Measurements from ENCODE around the gene LRRC4.

LRRC4 gene

DNA sequence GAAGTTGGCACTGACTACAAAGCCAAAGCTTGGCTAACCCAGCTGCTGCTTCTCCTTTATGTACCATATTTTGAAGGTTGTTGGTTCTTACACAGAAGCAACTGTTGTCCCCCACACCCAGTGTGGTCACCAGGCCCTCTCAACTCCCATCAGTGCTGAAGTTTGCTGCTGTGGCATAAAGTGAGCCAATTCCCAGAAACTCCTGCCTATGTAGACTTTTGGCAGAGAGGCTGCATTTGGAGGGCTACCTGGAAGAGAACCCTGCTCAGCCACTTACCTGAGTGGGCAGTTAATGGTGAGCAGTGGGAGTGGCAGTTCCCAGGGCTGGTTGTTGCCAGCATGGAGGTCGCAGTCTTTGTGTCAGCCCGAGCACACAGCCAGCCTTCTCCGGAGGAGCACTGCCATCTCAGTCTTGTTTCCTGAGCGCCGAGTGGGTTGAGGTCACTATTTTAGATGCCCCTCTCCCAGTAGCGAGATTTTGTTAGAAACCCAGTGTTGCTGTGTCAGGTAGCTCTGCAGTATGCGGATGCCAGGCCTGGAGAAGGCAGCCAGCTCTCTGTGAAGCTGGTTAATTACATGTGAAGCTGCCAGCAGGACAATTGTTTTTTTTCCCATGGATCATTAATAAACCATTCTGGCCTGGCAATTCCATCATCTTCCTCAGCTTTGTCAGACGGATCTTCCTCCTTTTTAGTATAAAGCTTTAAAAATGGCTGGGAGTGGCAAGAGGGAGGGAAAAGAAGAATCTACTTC is 24.5 kb downstream of the LRRC4 start:
- no peak for DNase-seq (ENCODE audit: low read depth, low spot score)

- no peak for DNase-seq (ENCODE audit: low read depth, low spot score)
These were observed 25.5 kb downstream of the LRRC4 start for GRCh38 chr7:128005759-128006159.

DNA sequence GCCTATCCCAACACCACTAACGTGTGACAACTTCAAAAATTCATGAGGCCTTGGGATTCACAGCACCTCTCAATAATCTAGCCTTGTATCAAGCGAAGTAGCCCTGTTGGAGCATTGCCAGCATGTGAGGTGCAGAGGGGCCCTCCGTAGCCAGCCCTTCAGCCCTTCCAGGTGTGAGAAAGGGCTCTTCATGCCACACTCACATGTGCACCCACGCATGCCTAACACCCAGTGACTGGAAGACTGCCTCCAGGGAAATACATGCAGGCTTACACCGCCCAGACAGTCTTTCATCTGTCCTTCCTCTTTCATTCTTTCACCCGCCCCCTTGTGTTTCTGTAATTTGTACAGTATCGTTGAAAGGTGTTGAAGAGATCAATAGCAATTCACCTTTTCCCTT is 26.1 kb downstream of the LRRC4 start:
- DNase-seq (ENCODE audit: low read depth, low spot score): no peak

GRCh38 chr7:128004623-128005022 is 26.6 kb downstream of the LRRC4 start:
- DNase-seq (ENCODE audit: low read depth, low spot score): no peak

DNA sequence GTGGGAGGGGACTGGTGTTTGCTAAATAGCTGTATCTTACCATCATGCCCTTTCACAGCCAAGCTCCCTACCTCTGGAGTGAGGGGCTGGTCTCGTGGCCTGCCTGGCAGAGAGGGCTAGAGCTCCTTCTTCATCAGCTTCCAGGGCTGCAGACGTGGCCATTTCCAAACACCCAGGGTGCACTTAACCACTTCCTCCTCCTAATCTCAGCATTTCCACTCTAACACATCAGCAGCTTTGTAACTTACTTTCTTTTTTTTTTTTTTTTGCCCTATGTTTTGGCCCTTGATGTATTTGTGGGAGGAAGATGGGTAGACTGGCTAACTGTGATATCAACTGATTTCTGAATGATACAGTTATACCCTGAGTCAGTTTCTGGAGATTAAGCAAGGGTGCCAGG is 27.4 kb downstream of the LRRC4 start:
- DNase-seq (ENCODE audit: low read depth, low spot score): no peak

GRCh38 chr7:128003167-128003566 is 28.1 kb downstream of the LRRC4 start:
- no peak for DNase-seq (ENCODE audit: low read depth, low spot score)

DNA sequence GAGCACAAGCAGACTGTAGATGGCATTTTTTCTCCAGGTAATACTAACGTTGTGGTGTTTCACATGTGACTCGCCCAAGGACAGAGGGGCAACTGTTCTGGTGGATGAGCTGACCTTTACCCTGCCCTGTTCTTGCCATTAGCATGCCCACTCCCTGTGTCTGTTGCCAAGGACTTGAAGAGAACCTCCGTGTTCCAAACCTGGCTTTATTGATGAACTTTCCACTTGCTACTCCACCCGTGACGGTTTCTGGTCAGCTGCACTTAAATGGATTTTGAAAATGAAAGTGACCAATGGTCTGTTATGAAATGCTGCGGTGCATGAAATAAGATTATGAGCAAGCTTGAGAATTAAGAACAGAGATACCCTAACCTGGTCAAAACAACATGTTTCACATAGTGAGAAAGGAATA is 30.4 kb downstream of the LRRC4 start:
- no peak for DNase-seq (ENCODE audit: low read depth, low spot score)

DNA sequence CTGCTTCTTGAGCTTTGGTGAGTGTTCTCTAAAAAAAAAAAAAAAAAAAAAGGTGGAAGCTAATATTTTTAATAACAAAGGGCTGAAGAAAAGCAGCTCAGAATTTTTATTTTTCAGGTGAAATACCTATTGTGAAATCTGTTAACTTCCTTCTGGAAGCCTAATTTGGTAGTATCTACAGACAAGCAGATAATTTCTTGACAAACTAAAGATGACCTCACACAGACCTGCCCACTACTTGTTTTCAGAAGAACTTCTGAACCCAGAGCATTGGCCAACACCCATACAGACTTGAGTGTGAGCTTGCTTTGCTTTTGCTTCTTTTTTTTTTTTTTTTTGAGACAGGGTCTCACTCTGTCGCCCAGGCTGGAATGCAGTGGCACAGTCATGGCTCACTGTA is 31.2 kb downstream of the LRRC4 start:
- DNase-seq (ENCODE audit: low read depth, low spot score): no peak

DNA sequence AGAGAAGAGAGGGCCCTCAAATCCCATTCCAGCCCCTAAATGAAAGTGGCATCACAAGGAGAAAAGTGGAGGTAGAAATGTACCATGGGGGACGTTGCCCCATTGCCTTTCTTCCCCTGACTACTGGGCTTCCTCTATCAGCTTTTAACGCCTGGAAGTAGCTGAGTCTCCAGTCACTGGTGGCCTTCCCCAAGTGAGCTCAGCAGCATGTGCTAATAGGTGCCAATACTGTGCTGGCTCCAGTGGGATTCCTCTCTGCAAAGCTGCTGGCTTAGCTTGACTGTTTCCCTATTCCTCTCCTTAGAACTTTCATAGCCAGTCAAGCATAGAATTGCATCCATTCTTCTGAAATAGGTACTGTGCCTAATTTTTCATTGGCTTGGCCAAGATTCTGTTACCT is 32.6 kb downstream of the LRRC4 start:
- DNase-seq (ENCODE audit: low read depth, low spot score): no peak

DNA sequence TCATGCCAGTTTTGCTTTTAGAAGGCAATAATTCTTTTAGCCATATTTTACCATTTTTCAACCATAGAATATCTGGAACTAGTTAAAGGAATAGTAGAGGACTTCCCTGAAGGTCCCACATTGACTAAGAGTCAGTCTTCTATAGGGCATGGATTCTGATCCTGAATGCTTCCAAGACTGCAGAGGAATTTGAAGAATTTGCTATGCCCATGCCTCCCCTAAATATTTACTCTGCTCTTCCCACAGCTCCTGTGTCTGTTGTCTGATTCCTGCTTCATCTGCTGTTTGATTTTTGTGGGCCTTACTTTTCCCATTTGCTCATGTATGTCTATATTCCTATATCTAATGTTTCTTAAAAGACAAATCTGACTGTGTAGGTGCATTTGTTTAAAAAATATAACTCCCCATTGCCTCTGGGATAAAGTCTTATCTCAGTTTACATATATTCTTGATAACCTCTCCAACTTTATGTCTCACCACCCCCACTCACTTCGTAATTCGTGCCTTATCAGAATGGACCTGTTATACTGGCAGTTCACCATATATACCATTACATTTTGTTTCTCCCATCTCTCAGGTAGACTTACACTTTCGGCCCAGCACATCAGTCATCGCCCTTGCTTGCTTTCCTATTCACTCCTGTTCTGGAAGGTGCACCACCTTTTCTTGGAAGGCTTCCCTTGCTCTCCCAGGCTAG is 33.9 kb downstream of the LRRC4 start:
- no peak for DNase-seq (ENCODE audit: low read depth, low spot score)

DNA sequence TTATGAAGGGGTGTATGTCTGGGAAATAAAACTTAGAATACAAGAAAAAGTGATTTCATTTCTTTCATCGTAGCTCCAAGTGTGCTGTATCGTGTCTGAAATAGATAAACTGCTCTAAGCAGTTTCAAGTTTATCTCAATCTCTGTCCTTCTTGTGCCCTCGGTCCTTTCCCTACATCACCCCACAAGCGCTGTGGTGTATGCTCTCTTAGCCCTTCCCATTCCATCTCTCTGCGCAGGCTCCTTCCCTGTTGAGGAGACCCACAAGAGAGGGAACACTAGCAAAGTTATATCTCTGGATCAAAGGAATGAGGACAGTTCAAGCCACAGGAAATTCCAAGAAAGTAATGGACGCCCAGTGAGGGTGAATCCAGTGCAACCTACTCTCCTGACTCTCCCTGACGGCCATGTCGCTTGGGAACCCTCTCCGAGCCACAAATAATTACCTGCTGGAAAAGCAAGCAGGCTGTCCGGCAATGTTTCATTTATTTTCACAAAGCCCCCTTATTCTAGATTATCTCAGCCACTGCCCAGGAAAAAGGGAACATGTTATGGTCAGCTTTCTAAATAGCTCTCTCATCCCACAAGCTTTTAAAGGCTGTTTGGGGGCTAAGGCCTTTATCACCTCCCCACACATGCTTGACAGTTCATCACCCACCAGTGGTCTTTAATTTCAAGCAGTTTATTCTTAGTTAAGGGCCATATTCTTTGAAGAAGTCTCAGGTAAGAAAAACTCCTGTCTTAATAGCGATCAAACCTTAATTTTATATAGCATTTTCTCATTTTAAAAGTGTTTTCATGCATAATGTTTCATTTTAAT is 34.8 kb downstream of the LRRC4 start:
- no peak for DNase-seq (ENCODE audit: low read depth, low spot score)

GRCh38 chr7:127995881-127996215 is 35.4 kb downstream of the LRRC4 start:
- no peak for DNase-seq (ENCODE audit: low read depth, low spot score)

- no peak for DNase-seq (ENCODE audit: low read depth, low spot score)
These were observed 35.9 kb downstream of the LRRC4 start for GRCh38 chr7:127995156-127995880.

DNA sequence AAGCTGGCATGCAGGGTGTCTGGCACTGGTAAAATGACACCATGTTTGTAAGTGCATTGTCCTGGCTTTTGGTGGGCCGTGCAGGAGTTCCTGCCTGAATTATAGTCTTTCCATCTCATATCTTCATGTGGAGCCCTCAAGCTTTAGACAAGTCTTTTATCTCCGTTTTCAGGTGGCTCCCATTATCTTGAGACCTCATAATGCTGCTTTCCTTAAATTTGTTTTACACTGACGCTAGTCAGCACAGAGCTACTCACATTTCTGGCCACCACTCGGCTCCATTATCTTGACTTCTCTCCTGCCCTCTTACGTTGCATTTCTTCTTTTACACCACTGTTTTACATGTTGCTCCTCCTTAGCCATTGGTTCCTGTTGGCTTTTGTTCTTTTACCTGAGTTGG is 37.2 kb downstream of the LRRC4 start:
- DNase-seq (ENCODE audit: low read depth, low spot score): no peak

DNA sequence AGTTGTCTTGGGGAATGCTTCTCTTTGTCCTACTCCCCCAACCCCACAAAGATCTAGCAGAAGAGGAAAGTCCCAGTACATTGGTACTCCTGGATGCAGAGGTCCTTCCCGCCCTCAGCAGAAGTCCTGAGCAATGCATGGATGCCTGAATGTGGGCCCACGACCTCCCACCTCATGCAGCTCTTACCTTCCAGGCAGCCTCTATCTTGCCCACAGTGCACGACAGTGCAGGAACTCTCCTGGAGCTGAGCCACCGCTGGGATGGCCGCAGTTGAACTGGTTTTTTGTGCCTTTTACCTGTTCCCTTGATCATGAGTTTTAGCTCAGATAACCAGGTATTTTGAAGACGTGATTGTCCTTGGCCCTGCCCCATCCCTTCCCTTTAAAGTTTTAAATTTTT is 37.9 kb downstream of the LRRC4 start:
- no peak for DNase-seq (ENCODE audit: low read depth, low spot score)

DNA sequence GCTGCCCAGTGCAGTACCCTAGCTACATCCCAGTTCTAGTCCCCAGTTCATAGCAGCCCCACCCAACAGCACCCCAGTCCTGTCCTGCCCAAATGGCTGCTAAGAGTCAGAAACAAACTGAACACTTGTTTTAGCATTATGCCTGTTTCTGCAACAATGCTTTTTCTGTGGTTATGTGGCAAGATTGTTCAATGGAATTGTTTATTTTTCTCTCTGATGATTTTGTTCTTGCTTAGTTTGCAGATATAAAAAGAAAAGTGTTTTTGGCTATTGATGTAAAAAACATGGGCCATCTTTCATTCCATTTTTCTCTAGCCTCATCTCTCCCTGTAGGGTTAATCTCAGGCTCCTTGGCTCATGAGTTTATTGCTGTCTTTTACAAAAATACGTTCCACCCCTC is 42.5 kb downstream of the LRRC4 start:
- DNase-seq (ENCODE audit: low read depth, low spot score): no peak

DNA sequence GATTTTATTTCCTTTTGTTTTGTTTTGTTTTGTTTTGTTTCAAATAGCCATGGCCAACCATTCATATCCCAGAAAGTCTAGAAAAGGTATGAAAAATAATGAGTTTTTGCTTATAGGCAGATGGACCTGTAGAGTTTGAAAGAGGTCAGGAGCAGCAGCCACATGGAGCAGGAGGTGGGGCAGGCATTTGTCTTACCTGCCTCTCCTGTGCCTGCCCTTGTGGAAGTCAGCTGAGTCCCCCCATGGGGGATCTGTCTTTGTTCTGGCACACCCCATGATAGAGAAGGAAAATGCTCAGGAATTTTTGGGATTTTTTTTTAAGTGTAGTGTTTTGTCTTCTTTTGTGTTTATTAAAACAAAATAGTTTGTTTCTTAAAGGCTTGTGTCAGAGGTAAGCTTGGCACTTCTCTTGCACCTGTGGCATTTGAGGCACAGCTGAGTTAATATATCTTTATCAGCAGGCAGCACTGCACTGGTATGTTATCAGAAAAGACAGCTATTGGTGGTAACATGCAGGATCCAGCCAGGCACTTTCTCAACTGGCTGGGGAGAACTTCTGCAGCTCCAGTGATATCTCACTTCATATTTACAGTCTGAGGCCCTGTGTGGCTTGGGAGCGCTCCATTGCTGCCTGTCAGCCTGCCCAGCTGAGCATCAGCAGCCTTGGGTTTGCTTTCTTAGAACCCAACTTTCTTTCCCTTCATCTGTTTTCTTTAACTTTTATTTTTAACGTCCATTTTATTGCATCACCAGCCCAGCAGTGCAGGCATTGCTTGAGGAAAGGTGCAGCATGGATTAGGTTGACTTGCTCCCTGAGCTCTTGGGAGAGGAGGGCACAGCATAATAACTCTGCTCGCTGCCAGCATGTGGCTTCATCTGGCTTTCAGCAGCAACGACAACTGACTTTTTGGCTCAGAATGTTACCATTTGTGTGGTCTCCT is 44.4 kb downstream of the LRRC4 start:
- DNase-seq (ENCODE audit: low read depth, low spot score): no peak

GRCh38 chr7:127983804-127984332 is 47.4 kb downstream of the LRRC4 start:
- DNase-seq (ENCODE audit: low read depth, low spot score): no peak

DNA sequence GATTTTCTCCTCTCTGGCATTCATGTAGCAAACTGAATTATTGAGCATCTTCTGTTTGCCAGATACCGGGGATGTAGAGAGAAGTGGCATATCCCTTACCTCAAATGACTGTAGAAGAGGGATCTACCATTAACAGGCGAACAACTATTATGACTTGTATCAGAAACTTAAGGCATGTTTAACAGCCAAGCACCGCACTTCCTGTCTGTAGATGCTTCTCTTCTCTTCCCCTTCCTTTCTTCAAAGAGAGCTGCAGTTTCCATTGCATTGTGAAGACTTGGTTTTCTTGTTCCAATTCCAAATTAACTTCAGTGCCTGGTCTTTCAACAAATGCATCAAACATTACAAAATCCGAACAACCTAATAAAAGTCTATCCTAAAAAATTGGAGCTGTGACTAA is 49.3 kb downstream of the LRRC4 start:
- DNase-seq (ENCODE audit: low read depth, low spot score): no peak

DNA sequence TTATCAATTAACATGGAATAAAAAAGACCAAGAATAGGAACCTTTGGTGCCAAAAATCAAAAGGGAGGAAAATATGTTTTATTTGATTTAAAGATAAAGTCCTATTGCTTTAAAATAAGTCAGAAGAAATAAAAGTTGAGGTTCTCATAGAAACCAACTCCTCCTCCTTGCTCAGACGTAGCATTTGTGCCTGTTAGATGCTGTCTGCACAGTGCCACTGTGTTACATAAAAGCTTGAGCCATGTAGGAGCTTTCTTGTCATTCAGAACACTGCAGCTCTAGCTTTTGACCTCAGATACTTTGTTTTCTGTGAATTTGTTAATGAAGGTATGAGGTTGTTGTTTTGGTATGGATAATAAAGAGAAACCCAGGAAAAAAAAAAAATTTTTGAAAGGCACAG is 50.3 kb downstream of the LRRC4 start:
- no peak for DNase-seq (ENCODE audit: low read depth, low spot score)

DNA sequence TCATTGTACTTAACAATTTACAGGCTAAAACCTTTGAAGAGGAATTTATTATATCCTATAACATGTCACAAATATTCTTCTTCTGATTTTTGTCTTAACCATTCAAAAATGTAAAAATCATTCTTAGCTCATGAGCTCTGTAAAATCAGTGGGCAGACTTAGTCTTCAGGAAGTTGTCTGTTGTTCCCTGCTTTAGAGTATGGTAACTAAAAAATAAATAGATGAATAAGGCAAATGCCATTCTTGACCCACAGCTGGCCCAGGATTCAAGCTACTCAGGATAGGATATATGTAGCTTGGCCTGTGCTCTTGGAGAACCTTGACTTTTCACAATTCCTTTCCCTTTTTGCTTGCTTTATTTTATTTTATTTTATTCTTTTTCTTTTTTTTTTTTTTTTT is 51.5 kb downstream of the LRRC4 start:
- no peak for DNase-seq (ENCODE audit: low read depth, low spot score)
